DOHH2 (cell line): ENCODE measurements around the gene CORO6.

Source experiments
- CTCF ChIP-seq: fragments of 200-600 bp; sonication (generic); IDR thresholded peaks from one replicate; pipeline ENCODE4 v1.5.1; 2014; ENCODE audit warnings: antibody characterized with exemption, mild to moderate bottlenecking, low read depth, low read length; ENCODE audit not compliant: poor library complexity, severe bottlenecking
- EZH2phosphoT487 ChIP-seq: fragments of 200-600 bp; sonication (generic); IDR thresholded peaks from 2 replicates; pipeline ENCODE4 v1.6.1; 2017; ENCODE audit warnings: borderline replicate concordance, mild to moderate bottlenecking, antibody characterized with exemption, low read length, moderate library complexity, mixed read lengths

- TF ChIP-seq CTCF, result no peak
- TF ChIP-seq EZH2phosphoT487, result no peak
These were observed 11.2 kb downstream of the CORO6 start for GRCh38 chr17:29611351-29612093.
